ENCODE data around the gene PRR35.
A peak's percentile ranks its signal among the peaks of the same experiment; 100 is the strongest.

PRR35 gene

DNA sequence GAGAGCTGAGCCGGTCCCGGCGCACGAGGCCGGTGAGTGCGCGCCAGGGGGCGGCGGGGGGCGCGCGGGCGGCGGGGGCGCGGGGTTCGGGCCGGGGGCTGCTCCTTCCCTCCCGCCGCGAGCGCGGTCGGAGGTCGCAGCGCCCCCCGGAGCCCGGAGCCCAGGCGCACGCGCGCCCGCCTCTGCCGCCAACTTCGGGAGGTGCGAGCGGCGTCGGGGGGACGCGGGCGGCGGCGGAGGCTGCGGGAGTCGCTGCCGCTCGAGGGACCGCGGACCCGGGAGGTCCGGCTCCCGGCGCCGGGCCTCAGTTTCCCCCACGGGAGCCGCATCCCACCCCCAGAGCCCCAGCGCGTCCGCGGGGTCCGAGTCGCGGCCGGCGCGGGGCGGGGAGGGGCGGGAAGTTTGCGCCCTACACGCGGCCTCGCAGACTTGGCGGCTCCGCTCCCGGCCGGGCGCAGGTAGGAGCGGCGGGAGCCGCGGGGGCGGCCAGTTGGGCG is at the start of gene PRR35:
TSS of gene PRR35 (plus strand) at position 191 of the 497 bp plus-strand sequence. CDS start 2,901 bp downstream, outside the sequence.
- DNase-seq (ENCODE audit: low read depth), result no peak

DNA sequence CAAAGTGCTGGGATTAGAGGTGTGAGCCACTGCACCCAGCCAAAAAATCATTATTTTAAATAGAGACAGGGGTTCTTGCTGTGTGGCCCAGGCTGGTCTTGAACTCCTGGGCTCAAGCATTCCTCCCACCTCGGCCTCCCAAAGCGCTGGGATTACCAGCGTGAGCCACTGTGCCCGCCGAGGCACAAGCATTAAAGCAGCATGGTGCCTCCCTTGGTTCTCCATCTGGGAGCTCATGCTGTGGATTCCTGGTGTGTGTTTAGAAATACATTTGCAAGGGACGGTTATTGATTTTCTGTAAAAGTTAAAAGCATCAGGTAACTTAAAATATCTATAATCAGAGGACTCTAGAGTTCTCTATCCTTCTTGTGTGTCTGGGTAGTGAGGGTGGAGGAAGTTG is 47.4 kb upstream of the PRR35 start:
- DNase-seq (ENCODE audit: low read depth), result no peak

DNA sequence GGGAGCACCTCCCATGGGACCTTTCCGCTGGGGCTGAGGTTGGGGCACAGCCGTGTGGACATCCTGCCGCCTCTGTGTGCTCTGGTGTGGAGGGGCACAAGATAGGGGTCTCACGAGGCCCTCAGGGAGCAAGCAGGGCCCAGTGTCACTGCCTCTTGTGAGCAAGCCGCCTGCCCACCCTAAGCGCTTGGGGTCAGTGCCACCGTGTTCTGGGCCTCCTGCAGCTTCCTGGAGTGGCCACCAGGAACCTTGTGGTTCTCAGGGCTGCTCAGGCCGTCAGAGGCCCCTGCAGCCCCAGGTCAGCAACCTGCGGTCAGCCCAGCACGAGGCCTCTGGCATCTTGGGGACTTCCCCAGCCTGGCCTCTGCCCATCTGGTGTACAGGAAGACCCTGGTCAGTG is 46.2 kb upstream of the PRR35 start:
- no peak for DNase-seq (ENCODE audit: low read depth)

DNA sequence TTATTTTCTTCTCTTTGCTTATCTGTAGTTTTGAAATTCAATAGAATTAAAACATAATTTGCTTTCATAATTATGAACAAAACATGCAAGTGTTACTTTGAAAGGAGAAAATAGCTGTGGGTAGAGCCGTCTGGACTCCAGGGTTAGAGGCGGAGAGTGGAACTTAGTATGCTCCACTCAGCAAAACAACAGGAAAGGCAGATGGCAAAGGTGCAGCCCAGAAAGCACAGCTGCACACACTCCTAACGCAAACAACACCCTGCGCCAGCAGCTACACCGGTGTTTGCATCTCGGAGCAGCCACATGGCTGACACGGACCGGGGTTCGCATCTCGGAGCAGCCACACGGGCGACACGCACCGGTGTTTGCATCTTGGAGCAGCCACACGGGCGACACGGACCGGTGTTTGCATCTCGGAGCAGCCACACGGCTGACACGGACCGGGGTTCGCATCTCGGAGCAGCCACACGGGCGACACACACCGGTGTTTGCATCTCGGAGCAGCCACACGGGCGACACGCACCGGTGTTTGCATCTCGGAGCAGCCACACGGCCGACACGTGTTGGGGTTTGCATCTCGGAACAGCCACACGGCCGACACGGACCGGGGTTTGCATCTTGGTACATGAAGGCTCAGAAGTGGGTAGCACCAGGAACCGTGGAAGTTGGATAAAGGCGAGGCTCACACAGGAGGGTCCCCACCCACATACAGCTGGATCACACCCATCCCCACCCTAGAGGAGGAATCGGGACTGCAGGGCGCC is 44.8 kb upstream of the PRR35 start:
- DNase-seq (ENCODE audit: low read depth), result no peak

DNA sequence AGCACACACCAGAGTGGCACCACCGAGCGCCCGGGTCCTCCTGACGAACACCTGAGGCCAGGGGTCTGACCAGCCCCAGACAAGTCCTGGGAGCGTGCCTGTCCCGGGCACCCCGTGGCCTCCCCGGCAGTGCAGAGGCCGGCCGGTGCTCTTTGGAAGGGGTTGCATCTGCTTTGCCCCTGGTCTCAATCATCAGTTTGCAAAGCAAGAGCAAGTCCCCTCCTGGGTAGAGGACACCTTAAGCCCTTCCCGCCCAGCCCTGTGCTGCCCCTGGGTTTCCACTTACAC is 44.3 kb upstream of the PRR35 start:
- no peak for DNase-seq (ENCODE audit: low read depth)

DNA sequence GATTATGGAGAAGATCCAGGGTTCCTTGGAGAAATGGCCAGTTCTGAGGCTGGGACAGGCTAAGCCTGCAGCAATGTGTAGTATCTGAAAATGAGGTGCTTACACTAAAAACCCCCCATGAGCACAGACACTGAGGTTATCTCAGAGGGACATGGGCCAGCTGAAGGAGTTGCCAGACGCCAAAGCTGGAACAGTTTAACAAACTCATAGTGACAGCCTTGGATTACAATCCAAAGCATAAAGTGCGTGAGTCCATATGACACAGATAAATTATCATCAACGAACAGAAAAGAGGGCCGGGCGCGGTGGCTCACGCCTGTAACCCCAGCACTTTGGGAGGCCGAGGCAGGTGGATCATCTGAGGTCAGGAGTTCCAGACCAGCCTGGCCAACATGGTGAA is 43.9 kb upstream of the PRR35 start:
- DNase-seq (ENCODE audit: low read depth), result no peak

DNA sequence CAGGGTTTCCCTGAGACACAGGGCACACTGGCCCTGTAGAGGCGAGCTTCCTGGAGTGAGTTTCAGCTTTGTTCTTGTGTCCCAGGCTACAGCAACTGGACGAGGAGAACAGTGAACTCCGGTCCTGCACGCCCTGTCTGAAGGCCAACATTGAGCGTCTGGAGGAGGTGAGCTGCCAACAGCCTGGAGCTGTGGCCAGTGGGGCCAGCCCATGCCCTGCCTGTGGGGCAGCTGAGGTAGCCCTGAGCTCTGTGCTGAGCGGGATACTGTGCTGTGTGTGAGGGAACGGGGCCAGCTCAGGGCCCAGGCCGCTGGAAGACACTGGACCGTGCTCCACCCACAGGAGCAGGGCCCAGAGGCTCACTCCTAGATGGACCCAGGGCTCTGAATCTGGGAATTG is 41.3 kb upstream of the PRR35 start:
- no peak for DNase-seq (ENCODE audit: low read depth)

DNA sequence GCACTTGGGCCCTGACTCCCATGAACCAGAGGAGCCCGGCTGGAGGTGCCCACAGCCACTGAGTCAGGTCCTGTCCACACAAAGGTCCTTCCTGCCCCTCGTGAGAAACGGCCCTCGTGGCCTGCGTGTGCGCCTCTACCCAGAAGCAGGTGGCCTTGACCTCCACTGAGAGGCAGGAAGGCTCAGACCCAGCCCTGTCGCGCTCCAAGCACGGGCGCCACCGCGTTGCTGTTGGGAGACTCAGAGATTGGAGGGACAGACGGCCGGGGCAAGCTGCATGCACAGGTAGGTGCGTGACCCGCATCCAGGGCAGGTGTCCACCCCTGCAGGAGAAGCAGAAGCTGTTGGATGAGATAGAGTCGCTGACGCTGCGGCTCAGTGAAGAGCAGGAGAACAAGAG is 40.8 kb upstream of the PRR35 start:
- DNase-seq (ENCODE audit: low read depth), result no peak

DNA sequence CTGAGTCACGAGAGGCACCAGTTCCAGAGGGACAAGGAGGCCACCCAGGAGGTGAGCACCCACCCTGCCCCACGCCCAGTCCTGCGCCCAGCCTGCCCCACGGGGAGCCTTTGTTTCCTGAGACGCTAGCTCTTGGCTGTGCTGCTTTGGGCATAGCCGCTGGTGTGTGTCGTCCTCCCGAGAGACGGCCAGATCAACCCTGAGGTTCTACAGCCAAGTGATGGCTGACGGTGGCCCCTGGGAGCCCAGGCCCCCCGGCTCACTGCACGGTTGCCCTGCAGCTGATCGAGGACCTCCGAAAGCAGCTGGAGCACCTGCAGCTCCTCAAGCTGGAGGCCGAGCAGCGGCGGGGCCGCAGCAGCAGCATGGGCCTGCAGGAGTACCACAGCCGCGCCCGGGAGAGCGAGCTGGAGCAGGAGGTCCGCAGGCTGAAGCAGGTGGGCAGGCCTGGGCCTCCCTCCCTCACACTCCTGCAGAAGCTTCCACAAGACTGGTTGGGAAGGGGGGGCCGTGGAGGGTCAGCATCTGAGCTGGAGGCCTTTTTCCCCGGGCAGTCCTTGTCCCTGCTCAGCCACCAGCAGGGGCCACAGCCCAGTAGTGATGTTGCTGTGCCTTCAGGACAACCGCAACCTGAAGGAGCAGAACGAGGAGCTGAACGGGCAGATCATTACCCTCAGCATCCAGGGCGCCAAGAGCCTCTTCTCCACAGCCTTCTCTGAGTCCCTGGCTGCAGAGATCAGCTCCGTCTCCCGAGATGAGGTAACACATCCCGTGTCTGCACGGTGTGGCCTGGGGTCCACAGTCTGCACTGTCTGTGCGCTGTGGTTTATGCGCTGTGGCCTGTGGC is 40.1 kb upstream of the PRR35 start:
- no peak for DNase-seq (ENCODE audit: low read depth)

DNA sequence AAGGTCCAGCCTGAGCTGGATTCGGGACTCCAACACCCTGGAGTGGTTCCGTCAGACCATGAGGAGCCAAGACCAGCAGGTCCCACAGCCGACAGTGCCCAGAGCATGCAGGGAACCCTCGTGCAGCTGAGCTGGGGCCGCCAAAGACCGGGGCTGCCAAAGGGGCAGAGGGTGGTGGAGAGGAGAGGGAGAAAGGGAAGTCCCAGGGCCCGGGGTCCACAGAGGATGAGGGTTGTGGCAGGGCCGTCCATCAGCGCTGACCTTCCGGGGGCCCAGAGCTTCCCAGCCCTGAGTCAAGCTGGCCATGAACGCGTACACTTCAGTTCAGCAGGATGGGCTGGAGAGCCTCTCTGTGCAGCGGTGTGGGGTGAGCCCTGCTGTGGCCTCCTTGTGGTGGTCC is 39.3 kb upstream of the PRR35 start:
- no peak for DNase-seq (ENCODE audit: low read depth)

DNA sequence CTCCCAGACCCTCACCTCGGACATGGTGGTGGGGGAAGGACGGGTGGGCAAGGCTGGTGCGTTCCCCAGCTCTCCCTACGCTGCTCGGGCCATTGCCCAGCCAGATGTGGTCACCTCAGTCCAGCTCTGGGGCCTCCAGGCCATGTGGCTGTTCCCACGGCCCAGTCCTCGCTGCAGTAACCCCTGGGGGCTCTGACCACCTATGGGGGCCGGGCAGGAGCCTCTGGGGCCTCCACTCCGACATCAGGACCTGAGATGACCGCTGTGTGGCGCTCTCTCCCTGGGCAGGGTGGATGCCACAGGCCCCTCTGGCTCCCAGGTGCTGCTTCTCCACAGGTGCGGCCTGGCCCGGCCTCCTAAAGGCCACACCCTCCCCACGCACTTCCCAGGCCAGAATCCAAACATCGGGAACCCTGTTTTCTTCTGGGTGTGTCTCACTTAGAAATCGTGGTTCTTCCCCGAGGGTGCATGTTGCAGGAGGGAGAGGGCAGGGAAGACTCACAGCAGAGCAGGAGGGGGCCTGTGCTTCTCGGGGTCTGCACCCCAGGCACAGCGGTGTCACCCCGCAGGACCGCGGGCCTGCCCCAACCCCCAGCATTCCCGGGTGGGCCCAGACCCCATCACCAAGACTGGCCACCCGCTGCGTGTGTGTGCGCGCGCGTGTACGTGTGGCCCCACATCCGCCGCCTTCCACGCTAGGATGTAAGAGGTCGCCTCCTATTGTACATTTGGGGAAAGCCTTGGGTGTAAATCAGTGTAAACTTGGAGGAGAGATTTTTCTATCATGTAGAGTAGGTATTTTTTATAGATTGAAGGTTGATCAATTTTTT is 38.6 kb upstream of the PRR35 start:
- no peak for DNase-seq (ENCODE audit: low read depth)

DNA sequence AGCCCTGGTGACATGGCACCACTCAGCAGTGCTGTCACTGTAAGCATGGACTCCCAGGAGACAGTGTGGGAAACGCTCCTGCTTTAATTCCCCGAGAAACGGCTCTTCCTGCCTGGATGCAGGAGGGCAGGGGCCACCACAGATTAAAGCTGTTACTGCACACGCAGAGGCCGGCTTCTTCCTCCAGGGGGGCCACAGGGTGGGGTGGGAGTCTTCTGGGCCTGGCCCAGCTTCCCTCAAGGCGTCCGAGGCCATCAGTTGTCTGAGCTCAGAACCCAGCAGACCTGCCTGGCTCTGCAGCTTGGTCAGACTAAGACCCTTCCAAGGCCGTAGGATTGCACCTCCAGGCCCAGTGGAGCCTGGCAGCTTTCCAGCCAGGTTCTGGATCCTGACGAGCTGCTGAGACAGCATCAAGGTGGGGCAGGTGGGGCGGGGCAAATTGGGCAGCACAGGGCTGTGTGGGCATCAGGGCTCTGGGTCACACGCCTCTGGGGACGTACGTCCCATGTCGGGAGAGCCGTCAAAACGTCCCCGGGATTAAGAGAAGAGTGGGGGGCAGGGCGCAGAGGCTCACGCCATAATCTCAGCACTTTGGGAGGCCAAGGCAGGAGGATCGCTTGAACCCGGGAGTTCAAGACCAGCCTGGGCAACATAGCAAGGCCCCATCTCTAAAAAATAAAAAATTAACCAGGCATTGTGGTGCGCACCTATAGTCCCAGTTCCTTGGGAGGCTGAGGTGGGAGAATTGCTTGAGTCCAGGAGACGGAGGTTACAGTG is 37.7 kb upstream of the PRR35 start:
- DNase-seq (ENCODE audit: low read depth), result no peak

DNA sequence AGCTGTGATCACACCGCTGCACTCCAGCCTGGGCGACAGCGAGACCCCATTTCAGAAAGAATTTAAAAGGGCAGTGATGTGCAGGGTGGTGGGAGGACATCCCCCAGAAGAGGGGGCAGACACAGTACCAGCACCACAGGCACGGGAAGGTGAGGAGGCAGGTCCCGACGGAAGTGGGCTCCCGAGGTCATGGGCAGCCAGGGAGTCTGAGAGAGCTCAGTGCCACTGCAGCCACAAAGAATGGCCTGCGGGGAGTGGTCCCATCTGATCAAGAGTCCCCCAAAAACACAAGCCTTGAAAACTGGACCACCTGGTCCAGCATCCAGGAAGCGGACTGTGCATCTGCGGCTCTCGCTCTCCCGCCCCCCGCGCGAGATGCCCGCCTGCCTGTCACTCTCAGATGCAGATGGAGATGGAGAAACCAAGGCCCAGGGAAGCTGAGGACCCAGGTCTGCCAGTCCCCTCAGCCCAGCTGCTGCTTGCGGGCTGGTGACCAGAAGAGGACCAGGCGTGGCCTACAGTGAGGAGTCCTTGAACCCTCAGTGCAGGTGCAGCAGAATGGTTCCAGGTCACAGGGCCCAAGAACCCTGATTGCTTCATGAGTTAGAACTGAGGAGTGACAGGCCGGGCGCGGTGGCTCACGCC is 37.0 kb upstream of the PRR35 start:
- DNase-seq (ENCODE audit: low read depth), result no peak

DNA sequence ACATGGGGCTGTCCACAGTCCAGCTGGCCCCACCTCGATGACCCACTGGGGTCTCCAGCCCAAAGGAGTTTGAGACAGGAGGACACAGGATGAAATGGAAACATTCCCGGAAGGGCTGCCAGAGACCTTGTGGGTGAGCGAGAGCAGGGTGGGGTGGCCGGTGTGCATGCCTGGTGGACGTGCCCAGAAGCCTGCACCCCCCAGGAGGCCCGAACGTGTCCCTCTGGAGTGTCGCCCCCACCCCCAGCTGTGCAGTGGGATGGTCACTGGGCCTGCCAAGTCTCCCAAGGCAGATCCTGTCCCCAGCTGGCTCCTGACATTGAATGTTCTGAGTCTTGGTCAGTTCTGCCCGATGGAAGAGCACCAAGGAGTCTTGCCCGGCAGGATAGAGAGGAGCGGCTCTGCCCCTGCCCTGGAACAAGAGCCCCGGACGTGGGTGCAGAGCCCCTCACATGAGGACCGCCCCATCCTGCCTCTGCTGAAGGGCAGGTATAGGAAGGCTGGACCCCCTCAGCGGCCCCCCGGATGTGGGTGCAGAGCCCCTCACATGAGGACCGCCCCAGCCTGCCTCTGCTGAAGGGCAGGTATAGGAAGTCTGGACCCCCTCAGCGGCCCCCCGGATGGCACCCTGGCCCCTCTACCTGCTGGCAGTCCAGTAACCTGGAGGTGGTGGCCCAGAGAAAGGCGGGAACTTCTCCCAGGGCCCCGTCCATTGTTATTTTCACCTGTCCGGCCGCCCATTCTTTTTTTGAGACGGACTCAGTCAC is 35.7 kb upstream of the PRR35 start:
- no peak for DNase-seq (ENCODE audit: low read depth)

DNA sequence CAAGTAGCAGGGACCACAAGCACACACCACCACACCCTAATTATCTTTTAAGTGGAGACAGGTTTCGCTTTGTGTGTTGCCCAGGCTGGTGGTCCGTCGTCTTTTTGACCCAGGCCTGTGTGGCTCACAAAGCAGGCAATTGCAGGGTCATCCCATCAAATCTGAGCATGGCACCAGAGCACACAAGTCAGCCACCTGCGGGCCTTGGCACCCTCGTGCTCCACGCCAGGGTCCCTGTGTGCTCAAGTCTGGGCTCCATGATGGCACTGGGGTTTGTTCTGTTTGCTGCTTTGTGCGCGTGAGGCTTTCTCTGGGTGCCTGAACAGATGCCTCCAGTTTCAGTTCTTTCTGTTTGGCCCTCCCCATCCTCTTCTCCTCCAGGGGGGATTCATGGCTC is 35.1 kb upstream of the PRR35 start:
- DNase-seq (ENCODE audit: low read depth), result no peak

DNA sequence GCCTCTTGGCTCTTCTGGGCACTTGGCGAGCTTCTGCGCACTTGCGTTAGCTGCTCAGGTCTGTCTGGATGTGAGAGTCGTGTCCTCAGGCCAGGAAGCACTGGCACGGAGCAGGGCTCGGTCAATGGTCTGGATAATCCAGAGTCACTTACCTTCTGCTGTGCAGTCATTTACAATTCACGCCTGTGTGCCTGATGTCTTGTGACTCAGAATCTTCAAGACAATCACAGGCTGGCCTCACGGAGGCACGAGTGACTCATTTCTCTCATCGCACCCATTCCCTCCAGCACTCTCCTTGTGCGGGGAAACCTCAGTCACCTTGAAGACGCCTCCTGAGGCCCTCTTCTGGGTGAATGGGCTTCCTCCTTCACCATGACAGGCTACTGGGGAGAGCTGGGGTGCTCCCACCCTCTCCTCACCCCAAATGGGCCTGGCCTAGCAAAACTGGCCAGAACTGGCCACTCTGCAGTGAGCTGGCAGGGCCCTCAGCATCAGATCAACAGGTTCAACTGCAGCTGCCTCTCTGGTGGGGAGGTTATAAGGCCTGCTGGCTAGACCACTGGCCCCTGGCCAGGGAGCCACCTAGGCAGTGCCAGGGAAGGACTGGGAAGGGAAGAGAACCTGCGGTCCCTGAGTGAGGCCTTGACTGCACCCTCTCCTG is 34.5 kb upstream of the PRR35 start:
- DNase-seq (ENCODE audit: low read depth), result peak; percentile 36

DNA sequence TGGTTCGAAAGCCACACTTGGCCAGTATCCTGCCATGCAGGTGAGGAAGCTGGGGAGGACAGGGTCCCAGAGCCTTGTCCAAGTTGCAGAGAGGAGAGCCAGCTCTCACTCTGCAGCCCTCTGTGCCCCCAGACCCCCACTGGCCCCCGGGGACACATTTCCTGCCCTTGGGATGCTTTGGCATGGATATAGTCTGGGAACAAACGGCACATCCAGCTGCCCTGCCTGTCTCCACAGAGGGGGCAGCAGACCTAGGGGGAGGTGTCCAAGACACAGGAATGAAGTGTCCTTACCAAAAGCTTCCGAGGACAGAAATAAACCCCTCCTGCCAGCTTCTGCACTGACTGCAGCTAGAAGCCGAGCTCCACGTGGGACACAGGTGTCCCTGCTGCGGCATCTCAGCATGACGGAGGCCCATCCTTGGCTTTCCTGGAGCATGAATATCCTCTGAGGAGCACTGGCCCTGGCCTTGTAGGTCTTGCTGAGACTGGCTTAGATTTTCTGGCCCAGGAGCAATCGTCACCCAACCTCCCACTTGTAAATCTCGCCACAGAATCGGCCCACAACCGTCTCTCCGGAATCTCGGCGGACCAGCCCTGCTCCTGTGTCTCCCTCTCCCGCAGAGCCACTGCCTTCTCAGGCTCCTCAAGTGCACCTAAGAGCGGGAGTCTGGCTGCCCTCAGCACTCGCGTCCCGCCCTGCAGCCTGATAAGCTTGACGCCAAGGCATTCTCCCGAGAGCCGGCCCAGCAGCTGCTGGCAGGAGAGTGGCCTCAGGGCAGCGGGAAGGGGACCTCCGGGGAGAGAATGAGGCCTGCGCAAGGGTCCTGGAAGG is 33.8 kb upstream of the PRR35 start:
- DNase-seq (ENCODE audit: low read depth), result no peak

DNA sequence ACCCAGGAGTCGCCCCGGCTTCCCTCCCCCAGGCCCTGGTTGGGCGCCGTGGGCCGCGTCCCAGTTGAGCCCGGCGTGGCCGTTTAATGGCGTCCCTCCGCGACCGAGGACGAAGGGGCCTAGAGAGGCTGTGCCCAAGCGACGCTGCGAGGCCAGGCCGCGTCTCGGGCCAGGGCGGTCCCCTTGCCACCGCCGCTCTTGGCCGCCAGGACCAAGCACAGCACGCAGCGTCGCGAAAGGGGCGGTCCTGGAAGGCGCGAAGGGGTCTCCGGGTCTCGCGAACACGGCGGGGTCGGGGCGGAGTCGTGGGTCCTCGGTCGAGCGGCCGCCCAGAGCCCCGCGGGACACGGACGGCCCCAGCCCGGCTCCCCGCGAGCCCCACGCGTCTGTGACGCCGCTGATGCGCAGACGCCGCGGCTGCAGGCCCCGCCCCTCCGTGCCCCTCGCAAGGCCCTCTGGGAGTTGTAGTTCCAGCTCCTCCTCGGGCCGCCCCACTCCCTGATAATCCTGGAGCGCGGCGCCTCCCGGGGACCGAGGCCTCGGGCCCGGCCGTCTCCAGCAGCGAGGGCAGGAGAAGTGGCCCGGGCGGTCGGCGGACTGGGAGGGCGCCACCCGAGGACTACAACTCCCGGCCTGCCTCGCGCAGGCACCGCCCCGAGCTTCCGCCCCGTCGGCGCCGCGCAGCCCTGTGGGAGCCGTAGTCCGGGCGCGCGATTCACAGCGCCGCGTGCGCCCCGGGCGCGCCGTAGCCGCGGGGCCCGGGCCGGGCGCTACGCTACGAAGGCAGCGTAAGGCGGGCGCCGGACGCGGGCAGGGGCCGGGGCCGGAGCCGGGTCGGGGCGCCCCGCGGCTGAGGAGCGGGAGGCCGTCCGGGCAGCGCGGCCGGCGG is 32.9 kb upstream of the PRR35 start, which contains the start of gene CAPN15:
TSS of gene CAPN15 (plus strand) at position 698 of the 889 bp plus-strand sequence. CDS start 19,127 bp downstream, outside the sequence.
- DNase-seq (ENCODE audit: low read depth), result peak; percentile 71

Data from stimulated activated CD8-positive, alpha-beta memory T cell treated with anti-CD3 and anti-CD28 coated beads, Interleukin-12 subunit alpha, Interleukin-12 subunit beta, amount 100 ng/mL, for 1 hour (primary cell).